GM12878 (cell line): ENCODE measurements around the gene ALX4.

ENCODE experiments used
- JUNB ChIP-seq: IDR thresholded peaks from 2 replicates; pipeline ENCODE4 v1.6.1; 2016; ENCODE audit warnings: antibody characterized with exemption, mild to moderate bottlenecking
- NR2C2 ChIP-seq: IDR thresholded peaks from 2 replicates; pipeline ENCODE4 v1.6.1; 2011; ENCODE audit warnings: borderline replicate concordance, low read depth; ENCODE audit not compliant: control insufficient read depth, insufficient read length
- PAX5 ChIP-seq: IDR thresholded peaks from 2 replicates; pipeline ENCODE4 v1.6.1; 2011; ENCODE audit warnings: low read depth, low read length, borderline replicate concordance
- POLR2A ChIP-seq: IDR thresholded peaks from 2 replicates; pipeline ENCODE4 v1.6.1; 2011; ENCODE audit warnings: low read depth, mild to moderate bottlenecking, low read length
- TCF3 ChIP-seq: IDR thresholded peaks from 2 replicates; pipeline ENCODE4 v1.6.1; 2012; ENCODE audit warnings: low read depth, mild to moderate bottlenecking, low read length, borderline replicate concordance; ENCODE audit not compliant: insufficient read depth
- ZNF274 ChIP-seq: IDR thresholded peaks from one replicate; pipeline ENCODE4 v1.8.0; 2011; ENCODE audit not compliant: insufficient read length, insufficient read depth
- TF ChIP-seq, protein P1 (sequence below): IDR thresholded peaks from 2 replicates; pipeline ENCODE4 v1.6.1; 2011; ENCODE audit warnings: borderline replicate concordance, low read depth, mild to moderate bottlenecking, moderate library complexity, mixed read lengths, low read length; ENCODE audit not compliant: insufficient read depth; ENCODE audit errors: extremely low read length
- TF ChIP-seq, protein P2 (sequence below), 3 experiments: IDR thresholded peaks in 2 of 3; conservative IDR thresholded peaks in 1 of 3; 2 replicates each; pipeline ENCODE4 v1.5.1; 2011; ENCODE audit warnings: low read depth in 3 of 3, low read length in 3 of 3, mild to moderate bottlenecking in 3 of 3, control low read depth in 2 of 3, moderate library complexity in 2 of 3, inconsistent platforms in 1 of 3, mixed read lengths in 1 of 3; ENCODE audit not compliant: control insufficient read depth in 2 of 3, insufficient read depth in 1 of 3; ENCODE audit errors: extremely low read depth in 1 of 3
- TF ChIP-seq, protein P3 (sequence below): IDR thresholded peaks from 2 replicates; pipeline ENCODE4 v1.6.1; 2012; ENCODE audit warnings: mild to moderate bottlenecking, low read depth, low read length
- TF ChIP-seq, protein P4 (sequence below): fragments of 450-650 bp; formaldehyde crosslinking; IDR thresholded peaks from 2 replicates; pipeline ENCODE4 v1.4.0; 2020; ENCODE audit warnings: mild to moderate bottlenecking, moderate library complexity
- TF ChIP-seq, protein P5 (sequence below): IDR thresholded peaks from 2 replicates; pipeline ENCODE4 v1.6.1; 2012; ENCODE audit warnings: low read depth, low read length, improper control_type of control experiment

DNA sequence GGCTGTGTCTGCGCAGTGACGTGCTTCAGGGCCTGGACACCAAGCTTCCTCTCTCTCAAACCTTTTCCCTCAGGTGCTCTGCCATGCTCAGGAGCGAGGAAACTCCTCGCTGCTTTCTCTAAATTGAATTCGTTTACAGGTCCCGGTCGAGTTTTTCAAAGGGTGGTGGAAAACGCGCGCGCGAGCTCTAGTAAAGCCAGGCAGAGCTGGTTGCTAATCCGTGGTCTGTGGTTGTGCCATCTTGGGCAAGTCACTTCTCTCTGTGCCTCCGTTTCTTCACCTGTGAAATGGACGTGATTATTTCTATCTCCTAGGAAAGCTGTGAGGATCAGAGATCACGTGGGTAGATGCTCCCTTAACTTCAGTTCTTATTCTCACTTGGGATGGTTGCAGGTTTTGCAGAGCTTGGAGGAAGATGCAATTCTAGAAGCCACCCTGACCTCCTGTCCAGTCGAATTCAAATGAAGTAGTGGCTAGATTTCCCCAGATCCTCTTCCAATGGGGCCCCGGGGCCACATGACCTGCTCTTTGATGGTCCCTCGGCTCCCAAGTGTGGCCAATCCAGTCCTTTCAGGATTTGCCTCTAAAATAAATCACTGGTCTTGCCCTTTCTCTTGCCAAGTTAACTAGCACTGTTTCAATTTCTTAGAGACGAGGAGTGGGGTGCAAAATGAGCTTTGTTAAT is 10.5 kb upstream of the ALX4 start:
- TF ChIP-seq PAX5 (no peak), POLR2A (no peak), NR2C2 (no peak), JUNB (no peak), TCF3 (no peak), ZNF274 (no peak)
- TF ChIP-seq, protein P1, sequence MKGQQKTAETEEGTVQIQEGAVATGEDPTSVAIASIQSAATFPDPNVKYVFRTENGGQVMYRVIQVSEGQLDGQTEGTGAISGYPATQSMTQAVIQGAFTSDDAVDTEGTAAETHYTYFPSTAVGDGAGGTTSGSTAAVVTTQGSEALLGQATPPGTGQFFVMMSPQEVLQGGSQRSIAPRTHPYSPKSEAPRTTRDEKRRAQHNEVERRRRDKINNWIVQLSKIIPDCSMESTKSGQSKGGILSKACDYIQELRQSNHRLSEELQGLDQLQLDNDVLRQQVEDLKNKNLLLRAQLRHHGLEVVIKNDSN, result no peak
- TF ChIP-seq, protein P2, sequence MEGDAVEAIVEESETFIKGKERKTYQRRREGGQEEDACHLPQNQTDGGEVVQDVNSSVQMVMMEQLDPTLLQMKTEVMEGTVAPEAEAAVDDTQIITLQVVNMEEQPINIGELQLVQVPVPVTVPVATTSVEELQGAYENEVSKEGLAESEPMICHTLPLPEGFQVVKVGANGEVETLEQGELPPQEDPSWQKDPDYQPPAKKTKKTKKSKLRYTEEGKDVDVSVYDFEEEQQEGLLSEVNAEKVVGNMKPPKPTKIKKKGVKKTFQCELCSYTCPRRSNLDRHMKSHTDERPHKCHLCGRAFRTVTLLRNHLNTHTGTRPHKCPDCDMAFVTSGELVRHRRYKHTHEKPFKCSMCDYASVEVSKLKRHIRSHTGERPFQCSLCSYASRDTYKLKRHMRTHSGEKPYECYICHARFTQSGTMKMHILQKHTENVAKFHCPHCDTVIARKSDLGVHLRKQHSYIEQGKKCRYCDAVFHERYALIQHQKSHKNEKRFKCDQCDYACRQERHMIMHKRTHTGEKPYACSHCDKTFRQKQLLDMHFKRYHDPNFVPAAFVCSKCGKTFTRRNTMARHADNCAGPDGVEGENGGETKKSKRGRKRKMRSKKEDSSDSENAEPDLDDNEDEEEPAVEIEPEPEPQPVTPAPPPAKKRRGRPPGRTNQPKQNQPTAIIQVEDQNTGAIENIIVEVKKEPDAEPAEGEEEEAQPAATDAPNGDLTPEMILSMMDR (IDR thresholded peaks at IDR 0.05 in 2 of 3, conservative IDR thresholded peaks at IDR 0.05 in 1 of 3; ENCODE audit: control insufficient read depth in 2 of 3, extremely low read depth in 1 of 3, insufficient read depth in 1 of 3, low read depth in 3 of 3, low read length in 3 of 3), result no peak
- TF ChIP-seq, protein P3, sequence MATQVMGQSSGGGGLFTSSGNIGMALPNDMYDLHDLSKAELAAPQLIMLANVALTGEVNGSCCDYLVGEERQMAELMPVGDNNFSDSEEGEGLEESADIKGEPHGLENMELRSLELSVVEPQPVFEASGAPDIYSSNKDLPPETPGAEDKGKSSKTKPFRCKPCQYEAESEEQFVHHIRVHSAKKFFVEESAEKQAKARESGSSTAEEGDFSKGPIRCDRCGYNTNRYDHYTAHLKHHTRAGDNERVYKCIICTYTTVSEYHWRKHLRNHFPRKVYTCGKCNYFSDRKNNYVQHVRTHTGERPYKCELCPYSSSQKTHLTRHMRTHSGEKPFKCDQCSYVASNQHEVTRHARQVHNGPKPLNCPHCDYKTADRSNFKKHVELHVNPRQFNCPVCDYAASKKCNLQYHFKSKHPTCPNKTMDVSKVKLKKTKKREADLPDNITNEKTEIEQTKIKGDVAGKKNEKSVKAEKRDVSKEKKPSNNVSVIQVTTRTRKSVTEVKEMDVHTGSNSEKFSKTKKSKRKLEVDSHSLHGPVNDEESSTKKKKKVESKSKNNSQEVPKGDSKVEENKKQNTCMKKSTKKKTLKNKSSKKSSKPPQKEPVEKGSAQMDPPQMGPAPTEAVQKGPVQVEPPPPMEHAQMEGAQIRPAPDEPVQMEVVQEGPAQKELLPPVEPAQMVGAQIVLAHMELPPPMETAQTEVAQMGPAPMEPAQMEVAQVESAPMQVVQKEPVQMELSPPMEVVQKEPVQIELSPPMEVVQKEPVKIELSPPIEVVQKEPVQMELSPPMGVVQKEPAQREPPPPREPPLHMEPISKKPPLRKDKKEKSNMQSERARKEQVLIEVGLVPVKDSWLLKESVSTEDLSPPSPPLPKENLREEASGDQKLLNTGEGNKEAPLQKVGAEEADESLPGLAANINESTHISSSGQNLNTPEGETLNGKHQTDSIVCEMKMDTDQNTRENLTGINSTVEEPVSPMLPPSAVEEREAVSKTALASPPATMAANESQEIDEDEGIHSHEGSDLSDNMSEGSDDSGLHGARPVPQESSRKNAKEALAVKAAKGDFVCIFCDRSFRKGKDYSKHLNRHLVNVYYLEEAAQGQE, result no peak
- TF ChIP-seq, protein P4, sequence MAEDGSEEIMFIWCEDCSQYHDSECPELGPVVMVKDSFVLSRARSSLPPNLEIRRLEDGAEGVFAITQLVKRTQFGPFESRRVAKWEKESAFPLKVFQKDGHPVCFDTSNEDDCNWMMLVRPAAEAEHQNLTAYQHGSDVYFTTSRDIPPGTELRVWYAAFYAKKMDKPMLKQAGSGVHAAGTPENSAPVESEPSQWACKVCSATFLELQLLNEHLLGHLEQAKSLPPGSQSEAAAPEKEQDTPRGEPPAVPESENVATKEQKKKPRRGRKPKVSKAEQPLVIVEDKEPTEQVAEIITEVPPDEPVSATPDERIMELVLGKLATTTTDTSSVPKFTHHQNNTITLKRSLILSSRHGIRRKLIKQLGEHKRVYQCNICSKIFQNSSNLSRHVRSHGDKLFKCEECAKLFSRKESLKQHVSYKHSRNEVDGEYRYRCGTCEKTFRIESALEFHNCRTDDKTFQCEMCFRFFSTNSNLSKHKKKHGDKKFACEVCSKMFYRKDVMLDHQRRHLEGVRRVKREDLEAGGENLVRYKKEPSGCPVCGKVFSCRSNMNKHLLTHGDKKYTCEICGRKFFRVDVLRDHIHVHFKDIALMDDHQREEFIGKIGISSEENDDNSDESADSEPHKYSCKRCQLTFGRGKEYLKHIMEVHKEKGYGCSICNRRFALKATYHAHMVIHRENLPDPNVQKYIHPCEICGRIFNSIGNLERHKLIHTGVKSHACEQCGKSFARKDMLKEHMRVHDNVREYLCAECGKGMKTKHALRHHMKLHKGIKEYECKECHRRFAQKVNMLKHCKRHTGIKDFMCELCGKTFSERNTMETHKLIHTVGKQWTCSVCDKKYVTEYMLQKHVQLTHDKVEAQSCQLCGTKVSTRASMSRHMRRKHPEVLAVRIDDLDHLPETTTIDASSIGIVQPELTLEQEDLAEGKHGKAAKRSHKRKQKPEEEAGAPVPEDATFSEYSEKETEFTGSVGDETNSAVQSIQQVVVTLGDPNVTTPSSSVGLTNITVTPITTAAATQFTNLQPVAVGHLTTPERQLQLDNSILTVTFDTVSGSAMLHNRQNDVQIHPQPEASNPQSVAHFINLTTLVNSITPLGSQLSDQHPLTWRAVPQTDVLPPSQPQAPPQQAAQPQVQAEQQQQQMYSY (CRISPR knock-in tag), result no peak
- TF ChIP-seq, protein P5, sequence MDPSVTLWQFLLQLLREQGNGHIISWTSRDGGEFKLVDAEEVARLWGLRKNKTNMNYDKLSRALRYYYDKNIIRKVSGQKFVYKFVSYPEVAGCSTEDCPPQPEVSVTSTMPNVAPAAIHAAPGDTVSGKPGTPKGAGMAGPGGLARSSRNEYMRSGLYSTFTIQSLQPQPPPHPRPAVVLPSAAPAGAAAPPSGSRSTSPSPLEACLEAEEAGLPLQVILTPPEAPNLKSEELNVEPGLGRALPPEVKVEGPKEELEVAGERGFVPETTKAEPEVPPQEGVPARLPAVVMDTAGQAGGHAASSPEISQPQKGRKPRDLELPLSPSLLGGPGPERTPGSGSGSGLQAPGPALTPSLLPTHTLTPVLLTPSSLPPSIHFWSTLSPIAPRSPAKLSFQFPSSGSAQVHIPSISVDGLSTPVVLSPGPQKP, result no peak
